HG02870 (cell line): Measurements from ENCODE around the gene DNAJC22.
"Not testable (repeated sequence)": the region's sequence is repeated elsewhere in the genome, so short reads cannot be mapped to it uniquely, and the experiment has no call there.

ENCODE experiments used
- ATAC-seq: cut with Tn5 transposase; IDR thresholded peaks from one replicate; pipeline ENCODE4 v1.9.1; 2021; ENCODE audit warnings: mild to moderate bottlenecking, moderate library complexity; ENCODE audit not compliant: unreplicated experiment

DNAJC22 gene

GRCh38 chr12:49367381-49368239, 20.9 kb downstream of the DNAJC22 start, which contains the start of gene SPATS2:
TSS of gene SPATS2 (plus strand) at chr12:49367462. CDS start at chr12:49461013, 93,551 bp downstream.
- ATAC-seq: no peak

- no peak for ATAC-seq
Observed at GRCh38 chr12:49368240-49368600, 21.5 kb downstream of the DNAJC22 start.

- peak; percentile 42 for ATAC-seq
Observed at GRCh38 chr12:49369411-49370145, 22.9 kb downstream of the DNAJC22 start.

GRCh38 chr12:49370539-49370938, 23.9 kb downstream of the DNAJC22 start:
- no peak for ATAC-seq

GRCh38 chr12:49375406-49375805, 28.7 kb downstream of the DNAJC22 start:
- no peak for ATAC-seq

- no peak for ATAC-seq
Observed at GRCh38 chr12:49377386-49377785, 30.7 kb downstream of the DNAJC22 start.

GRCh38 chr12:49380184-49380583, 33.5 kb downstream of the DNAJC22 start:
- not testable (repeated sequence) for ATAC-seq

- no peak for ATAC-seq
Observed at GRCh38 chr12:49388682-49389386, 42.1 kb downstream of the DNAJC22 start.

- no peak for ATAC-seq
Observed at GRCh38 chr12:49389387-49389703, 42.7 kb downstream of the DNAJC22 start.

- no peak for ATAC-seq
Observed at GRCh38 chr12:49397000-49397399, 50.3 kb downstream of the DNAJC22 start.

GRCh38 chr12:49400304-49400703, 53.6 kb downstream of the DNAJC22 start:
- ATAC-seq: no peak
